ENCODE data around the gene ERG28.

DNA sequence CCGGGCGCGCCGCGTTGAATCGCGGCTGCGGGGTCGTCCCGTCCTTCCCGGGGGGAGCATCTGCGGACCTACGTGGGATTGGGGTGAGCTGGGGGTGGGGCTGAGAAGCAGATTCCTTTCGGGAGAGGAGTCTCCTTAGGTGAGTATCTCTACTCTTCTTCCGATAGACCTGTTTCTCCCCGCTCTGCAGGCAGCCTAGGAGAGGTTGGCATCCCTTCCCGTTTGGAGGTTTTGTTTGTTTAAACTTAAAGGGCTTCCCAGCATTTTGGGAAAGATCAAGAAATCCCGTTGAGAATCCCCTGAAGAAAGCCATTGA, 781 bp upstream of the ERG28 start:
- TF ChIP-seq RAD21 (IDR thresholded peaks at IDR 0.05; ENCODE audit: insufficient read depth, low read depth, low read length) (no peak), TAF1 (IDR thresholded peaks at IDR 0.05; ENCODE audit: borderline replicate concordance, low read depth, low read length) (no peak), SIX5 (IDR thresholded peaks at IDR 0.05; ENCODE audit: low read depth, low read length, severe bottlenecking) (no peak), POLR2A (IDR thresholded peaks at IDR 0.05; ENCODE audit: low read depth, low read length) (no peak), SREBF2 (IDR thresholded peaks at IDR 0.05; ENCODE audit: low read length) (no peak), POLR2AphosphoS2 (IDR thresholded peaks at IDR 0.05; ENCODE audit: low read depth, low read length) (no peak), EP300 (IDR thresholded peaks at IDR 0.05; ENCODE audit: borderline replicate concordance in 1 of 2, control insufficient read depth in 1 of 2, low read depth in 2 of 2, low read length in 2 of 2) (no peak)
- TF ChIP-seq, protein P1, sequence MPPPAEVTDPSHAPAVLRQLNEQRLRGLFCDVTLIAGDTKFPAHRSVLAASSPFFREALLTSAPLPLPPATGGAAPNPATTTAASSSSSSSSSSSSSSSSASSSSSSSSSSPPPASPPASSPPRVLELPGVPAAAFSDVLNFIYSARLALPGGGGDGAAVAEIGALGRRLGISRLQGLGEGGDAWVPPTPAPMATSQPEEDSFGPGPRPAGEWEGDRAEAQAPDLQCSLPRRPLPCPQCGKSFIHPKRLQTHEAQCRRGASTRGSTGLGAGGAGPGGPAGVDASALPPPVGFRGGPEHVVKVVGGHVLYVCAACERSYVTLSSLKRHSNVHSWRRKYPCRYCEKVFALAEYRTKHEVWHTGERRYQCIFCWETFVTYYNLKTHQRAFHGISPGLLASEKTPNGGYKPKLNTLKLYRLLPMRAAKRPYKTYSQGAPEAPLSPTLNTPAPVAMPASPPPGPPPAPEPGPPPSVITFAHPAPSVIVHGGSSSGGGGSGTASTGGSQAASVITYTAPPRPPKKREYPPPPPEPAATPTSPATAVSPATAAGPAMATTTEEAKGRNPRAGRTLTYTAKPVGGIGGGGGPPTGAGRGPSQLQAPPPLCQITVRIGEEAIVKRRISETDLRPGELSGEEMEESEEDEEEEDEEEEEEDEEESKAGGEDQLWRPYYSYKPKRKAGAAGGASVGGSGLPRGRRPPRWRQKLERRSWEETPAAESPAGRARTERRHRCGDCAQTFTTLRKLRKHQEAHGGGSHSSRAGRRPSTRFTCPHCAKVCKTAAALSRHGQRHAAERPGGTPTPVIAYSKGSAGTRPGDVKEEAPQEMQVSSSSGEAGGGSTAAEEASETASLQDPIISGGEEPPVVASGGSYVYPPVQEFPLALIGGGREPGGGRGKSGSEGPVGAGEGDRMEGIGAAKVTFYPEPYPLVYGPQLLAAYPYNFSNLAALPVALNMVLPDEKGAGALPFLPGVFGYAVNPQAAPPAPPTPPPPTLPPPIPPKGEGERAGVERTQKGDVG (CRISPR knock-in tag; IDR thresholded peaks at IDR 0.05): no peak

All from GM12878 (cell line).